Activated CD8-positive, alpha-beta memory T cell treated with anti-CD3 and anti-CD28 coated beads, Interleukin-2, amount 50 U/mL, for 4 hours (primary cell): ENCODE data around the gene C1orf232.

Experiments
- DNase-seq: peaks from one replicate; pipeline ENCODE4 v3.0.0-alpha.2; 2020

C1orf232 gene

DNA sequence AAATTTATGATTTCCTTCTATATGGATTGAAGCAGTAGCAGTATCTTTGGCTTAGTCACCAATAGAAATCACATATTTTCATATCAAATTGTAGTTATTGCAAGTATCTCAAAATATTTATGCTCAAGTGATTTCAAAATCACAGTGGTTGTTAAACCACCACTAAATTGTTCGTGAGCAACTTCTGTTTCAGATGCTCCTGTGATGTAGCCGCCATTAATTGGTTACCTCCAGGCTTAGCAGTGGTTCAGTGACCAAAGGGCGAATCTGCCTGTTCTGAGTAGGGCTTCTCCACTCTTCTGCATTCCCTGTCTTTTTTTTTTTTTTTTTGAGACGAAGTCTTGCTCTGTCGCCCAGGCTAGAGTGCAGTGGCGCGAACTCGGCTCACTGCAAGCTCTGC is 6.6 kb upstream of the C1orf232 start:
- no peak for DNase-seq

DNA sequence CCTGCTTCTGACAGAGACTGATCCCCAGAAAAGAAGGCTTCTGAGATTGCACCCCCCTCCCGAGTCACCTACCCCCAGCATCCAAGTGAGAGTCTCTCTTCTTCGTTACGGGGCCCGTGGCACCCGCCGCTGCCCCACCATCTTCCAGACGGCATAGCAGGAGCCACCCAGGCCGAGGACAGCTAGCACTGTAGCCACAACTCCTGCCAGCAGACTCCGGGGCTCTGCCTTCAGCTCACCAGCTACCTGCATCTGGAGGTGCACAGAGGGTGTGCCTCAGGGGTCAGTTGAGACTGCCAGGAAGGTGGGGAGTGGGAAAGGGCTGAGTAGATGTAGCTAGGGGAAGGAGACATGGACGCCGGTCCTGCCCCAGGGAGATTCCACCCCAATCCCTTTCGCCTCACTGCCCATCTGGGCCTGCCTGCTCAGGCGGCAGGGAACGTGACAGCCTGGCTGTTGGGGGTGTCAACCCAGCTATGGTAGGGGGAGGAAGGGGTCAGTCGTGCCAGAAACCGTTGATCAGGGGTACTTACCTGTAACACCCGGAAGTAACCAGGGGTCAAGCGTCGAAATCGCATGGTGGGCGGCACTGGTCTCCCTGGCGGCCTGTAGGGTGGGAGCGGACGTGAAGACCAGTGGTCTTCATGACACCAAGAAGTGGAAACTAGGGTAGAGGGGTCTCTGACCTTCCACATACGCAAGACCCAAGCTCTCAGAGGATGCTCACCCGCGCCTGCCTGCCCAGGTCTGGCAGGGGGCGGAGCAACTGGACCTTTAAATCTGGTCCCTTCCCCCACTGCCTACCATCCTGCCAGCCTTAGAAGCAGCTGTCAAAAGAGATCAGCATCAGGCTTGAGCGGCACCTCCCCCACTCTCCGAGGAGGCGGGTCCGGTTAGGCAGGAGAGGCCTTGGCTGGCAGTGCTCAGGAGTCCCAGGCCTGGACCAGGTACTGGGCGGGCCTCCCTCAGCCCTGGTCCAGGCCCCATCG is 2.6 kb upstream of the C1orf232 start, which contains the start of gene ZNF593OS:
ZNF593OS (minus strand) TSS at position 749 of the 989 bp plus-strand sequence; CDS start at position 578, 171 bp downstream.
- no peak for DNase-seq

DNA sequence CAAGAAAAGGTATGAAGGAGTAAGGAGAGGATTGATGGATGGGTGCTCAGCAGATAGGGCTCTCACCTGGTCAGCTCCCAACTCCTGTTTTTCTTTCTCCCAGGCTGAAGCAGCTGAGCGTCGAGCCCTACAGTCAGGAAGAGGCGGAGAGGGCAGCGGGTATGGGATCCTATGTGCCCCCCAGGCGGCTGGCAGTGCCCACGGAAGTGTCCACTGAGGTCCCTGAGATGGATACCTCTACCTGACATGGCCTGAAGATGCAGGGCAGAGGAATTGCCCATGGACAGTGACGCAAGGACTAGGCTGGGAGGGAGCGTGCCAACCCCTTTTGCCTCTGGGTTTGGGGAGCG is 1.7 kb upstream of the C1orf232 start:
- DNase-seq = no peak

DNA sequence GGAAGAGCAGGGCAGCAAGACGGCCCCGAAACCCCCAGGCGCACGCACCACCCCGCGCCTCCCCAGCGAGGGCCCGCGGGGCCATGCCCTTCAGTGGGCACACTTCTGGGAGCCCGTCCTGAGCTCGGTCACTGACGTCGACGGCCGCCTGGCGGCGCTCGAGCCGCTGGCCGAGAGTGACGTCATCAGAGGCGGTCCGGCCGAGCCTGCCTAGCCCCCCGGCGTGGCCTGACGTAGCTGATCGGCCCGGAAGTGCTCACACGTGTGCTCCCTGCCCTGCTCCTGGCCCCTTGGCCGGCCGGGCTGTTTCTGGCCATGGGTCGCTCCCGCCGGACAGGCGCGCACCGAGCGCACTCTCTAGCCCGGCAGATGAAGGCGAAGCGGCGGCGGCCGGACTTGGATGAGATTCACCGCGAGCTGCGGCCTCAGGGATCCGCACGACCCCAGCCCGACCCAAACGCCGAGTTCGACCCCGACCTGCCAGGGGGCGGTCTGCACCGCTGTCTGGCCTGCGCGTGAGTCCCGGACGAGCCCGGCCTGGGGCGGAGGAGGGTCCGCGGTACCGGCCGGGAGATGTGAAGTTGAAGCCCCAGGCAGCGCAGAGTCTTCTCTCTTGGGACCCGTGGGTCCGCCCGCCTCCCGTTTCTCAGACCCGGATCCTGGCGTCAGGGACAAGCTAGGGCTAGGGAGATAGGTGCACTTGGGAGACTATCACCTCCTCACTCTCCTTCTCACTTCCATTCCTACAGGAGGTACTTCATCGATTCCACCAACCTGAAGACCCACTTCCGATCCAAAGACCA is 1.1 kb upstream of the C1orf232 start, which contains the start of gene ZNF593:
ZNF593 (plus strand) TSS at position 240 of the 803 bp plus-strand sequence; CDS start at position 316, 76 bp downstream.
- DNase-seq = peak; percentile 90

DNA sequence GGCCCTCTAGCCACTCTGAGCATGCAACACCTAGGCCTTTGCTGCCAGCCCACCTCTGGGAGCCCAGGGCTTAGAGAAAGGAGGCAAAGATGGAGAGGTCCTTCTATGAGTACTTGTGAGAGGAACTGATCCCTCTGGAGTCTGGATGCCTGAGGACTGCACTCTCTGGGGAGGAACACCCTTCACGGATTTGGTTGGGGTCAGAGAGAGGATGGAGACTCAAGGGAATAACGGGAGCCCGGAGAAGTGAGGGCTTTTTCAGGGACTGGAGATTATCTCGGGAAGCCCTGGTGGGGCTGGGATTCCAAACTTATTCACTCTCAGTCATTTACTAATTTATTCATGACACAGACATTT is 413 bp upstream of the C1orf232 start:
- no peak for DNase-seq

DNA sequence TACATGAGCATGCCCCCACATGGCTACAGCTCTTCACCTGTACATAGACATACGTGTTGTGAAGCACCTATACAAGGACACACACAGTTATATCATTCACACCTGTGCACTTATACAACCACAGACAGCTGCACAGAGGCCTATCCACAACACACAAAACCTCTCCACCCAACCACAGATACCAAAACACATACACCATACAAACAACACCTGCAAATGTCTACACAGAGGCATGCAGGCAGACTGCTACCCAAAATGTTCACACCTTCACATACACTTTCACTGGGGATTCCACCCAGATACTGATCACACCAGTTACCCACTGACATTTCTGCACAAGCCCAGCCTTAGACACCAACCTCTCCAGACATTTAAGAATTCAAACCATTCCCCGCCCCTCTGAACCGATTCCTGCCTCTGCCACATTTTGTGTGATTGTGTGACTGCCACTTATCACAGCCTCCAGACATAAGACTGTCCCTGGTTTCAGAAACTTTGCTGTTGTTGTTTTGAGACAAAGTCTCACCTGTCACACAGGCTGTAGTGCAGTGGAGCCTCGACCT is 2.0 kb downstream of the C1orf232 start:
- DNase-seq = no peak

DNA sequence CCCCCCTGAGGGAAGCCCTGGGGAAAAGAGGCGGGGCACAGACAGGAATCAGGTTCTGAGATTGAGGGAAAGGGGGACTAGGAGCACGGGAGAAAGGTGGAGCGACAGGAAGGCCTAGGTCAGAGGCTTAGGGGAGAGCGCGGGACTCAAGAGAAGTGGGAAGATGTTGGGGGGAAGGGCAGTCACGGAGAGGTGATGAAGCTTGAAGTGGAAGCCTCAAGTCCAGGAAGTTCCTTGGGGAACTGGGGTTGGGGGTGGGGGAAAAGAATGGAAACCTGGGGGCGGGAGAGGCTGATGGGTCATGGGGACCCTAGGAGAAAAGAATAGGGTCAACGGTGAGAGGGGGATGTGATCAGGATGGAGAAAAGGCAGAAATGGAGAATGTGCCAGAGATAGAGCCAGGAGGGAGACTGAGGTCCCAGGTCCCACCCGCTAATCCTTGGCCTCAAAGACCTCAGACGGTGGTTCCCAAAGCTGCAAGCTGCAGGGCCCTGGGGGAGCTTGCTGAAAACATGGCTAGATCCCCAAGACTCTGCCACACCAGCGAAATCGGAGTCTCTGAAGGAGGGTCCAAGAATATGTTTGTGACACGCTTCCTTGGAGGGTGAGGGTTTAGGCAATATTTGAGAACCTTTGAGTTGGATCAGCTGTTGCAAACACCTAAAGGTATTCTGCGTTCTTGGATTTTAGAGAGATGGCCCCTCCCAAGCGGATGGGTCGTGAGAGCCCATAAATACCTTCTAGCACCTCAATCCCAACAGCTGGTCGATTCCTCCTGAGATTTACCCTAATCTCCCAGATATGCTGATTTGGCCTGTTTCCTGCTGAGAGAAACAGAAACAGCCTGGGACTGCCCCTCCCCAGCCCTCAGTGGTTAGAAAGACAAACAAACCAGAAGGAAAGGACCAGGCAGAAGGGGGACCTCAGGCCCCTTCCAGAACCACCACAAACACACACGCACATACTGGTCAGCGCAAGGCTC is 3.6 kb downstream of the C1orf232 start:
- DNase-seq = no peak

DNA sequence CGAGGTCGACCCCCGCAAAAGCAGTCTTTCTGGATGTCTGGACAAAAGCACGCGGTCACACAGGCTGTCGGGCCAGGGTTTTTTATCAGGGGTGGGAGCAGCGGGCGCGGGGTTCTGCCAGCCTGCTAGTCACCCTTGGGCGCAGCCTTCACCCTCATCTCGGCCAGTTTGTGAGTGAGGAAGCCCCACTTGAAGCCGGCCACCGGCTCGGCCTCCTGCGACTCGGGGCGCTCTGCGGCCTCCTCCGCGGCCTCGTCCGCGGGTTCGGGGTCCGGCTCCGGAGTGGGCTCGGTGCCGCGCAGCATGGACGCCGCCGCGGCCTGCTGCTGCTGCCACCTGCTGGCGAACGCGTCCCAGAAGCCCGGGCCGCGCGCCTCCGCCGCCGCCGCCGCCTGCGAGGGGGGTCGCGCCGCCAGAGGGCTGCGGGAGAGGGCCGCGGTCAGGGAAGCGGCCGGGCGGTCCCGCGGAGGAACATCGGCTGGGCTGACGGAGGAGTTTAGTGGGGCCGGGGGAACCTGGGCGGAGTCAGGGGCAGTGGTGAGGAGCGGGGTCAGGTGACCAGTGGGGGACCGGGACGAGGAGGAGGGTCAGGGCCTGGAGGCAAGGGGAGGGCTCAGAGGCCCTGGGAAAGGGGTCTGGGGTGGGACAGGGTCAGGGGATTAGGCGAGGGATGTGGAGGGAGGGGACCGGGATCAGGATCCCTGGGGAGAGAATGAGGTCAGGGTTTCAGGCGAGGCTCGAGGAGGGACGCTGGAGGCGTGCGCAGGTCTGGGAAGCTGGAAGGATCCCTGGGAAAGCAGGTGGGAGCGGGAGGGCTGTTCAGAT is 4.5 kb downstream of the C1orf232 start:
- peak; percentile 60 for DNase-seq

DNA sequence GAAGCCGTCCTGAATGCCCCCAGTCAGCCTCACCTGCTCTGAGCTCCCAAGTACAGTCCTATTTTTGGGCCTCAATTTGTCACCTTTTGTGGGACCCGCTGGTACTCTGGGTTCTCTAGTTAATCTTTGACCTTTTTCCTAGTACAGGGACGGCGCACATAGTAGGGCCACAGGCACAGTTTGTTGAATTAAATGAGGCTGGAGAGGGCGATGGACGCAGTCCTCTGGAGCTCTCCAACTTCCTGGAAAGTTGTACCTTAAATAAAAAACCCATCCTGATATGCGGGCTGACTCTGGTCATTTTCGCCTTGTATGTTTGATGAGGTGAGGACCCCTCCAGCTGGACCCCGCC is 5.1 kb downstream of the C1orf232 start:
- DNase-seq = no peak

DNA sequence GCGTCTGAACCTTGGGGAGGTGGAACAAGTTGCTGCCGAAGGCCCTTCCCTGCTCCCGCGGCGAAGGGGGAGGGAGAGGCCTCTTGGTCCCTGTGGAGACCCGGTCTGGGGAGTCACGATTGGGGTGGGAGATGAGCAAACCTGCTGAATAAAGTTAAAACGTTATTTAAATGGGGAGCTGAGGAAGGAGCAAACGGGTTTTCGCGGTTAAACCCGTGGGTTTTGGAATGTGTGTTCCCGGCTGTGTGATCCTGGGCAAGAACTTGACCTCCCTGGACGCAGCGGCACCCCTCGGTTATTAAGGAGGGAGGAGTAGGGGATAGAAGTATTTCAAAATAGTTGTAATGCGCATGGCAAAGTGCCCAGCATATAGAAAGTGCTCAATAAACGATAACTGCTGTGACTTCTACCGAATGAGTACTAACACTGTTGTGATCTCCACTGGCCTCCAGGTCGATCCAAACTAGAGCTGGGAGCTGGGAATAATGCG is 6.5 kb downstream of the C1orf232 start:
- DNase-seq = no peak

DNA sequence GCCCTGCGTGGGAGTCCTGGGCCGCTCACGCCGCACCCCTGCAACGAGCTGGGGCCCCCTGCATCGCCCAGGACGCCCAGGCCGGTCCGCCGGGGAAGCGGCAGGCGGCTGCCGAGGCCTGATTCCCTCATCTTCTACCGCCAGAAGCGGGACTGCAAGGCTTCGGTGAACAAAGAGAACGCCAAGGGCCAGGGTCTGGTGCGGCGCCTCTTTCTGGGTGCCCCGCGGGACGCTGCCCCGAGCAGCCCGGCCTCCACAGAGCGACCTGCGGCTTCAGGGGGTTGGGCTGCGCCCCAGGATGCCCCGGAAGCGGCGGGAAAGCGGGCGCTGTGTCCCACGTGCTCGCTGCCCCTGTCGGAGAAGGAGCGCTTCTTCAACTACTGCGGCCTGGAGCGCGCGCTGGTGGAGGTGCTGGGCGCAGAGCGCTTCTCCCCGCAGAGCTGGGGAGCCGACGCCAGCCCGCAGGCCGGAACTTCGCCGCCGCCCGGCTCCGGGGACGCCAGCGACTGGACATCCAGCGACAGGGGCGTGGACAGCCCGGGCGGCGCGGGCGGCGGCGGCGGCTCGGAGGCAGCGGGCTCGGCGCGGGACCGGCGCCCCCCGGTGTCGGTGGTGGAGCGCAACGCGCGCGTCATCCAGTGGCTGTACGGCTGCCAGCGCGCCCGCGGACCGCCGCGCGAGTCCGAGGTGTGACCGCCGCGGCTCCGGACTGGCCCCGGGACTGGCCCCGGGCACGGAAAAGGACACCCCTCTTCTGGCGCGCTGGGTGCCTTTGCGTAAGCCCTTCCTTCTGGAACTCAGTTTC is 7.1 kb downstream of the C1orf232 start:
- peak; percentile 38 for DNase-seq

DNA sequence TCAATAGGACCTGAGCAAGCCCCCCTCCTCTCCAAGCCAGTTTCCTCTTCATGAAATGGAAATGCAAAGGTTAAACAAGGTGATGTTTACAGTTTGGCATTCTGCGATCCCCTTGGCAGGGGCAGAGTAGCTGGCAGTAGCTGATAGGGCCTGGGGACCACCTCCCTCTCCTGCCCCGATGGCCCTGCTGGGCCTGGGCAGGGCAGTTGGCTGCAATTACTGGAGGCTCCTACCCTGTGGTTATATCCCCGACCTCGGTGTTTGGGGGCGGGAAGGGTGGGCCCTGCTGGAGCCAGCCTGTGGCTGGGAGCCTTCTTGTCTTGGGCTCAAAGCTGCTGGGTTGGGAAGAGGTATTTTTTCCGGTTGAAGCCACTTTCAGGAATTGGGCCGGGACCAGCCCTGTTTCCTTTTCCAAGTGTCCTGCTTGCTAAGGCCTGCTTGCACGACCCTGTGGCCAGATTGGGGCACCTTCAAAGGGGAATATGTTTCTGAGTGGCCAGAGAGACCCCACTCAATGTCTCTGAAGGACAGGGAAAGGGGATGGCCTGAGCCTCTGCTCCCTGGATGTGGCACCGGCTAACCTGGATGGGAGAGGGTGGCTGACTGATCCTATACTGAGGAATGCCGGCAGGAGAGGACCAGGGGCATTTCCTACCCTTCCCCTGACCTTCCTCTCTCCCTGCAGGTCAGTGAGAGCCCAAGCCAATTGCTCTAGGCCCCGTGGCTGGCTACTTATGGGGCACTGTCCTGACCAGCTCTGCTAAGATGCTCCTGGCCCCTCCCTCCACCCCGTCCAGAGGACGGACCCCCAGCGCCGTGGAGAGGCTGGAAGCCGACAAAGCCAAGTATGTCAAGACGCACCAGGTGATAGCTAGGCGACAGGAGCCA is 8.0 kb downstream of the C1orf232 start:
- DNase-seq = no peak

DNA sequence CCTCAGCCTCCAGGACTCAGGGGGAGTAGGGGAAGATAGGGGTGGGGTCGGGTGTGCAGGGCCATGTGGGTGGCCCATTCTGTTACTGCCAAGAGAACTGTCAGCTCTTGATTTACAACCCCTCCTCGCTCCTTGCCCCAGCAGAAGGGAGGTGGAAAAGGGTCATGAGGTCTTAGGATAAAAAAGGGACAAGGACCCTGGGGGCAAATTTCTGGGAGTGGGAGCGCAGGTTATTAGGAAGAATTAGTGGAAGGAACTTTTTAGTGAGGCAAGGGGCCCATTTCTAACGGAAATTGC is 9.1 kb downstream of the C1orf232 start:
- DNase-seq = no peak

DNA sequence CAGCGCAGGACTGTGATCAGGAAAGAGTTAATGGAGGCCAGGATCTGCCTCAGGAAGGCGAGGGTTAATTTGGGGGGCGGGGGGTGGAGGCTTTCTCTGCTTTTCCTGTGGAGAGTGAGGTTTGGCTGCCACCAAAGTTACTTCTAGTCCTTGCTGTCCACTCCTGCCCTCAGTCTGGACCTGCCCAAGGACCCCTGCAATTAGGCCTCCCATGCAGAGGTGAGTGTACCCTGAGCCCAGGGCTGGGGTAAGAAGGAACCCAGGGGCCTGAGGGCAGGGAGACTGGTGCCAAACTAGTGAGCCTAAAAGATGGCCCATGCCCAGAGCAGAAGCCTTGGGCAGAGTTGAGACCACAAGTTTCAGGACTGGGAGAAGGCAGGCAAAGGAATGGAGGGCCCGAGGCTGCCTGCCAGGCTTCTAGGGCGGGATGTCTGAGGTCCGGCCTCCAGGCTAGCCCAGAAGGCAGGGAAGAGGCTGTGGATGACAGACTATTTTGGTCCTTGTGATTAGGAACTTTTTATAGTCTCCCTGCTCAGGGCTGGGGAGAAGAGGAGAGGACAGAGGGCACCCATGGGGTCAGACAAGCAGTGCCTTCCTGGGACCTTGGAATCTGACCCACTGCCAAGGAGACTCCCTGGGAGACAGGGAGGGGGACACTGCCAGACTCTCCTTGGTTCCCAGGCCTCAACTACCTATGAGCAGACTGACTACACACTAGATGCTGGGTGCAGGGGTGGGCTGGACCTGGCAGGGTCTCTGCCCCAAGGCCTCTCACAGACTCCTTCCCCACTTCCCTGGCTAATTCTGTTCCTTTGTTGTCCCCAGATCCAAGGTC is 9.6 kb downstream of the C1orf232 start, which contains the start of gene FAM110D:
FAM110D (plus strand) TSS at position 172 of the 835 bp plus-strand sequence. CDS start 2,213 bp downstream, outside the sequence.
- DNase-seq = no peak

DNA sequence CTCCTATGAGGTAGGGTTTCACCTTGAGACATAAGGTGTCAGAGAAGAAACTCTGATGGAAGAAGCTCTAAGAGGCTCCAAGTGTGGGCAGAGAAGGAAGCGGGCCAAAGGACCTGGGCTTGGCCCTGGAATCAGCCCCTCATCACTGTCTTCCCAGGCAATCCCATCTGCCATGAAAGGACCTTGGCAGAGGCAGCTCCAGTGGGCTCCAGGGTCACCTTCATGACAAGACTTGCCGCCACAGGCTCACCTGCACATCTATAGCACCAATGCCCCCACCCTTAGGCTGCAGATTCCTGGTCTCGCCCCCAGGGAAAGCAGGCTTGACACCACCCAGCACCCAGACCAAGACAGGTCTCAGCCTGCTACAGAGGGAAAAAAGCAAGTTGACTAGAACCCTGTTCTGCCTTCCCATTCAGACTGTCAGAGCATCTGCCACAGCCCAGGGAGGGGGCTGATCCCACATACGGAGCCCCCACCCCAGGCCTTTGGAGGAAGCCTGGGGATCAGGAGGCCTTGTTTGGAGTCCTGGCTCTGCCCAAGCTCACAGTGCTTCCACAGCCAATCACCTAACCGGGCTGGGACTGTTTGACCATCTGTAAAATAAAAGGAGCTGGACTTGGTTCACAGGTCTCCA is 10.4 kb downstream of the C1orf232 start:
- no peak for DNase-seq

DNA sequence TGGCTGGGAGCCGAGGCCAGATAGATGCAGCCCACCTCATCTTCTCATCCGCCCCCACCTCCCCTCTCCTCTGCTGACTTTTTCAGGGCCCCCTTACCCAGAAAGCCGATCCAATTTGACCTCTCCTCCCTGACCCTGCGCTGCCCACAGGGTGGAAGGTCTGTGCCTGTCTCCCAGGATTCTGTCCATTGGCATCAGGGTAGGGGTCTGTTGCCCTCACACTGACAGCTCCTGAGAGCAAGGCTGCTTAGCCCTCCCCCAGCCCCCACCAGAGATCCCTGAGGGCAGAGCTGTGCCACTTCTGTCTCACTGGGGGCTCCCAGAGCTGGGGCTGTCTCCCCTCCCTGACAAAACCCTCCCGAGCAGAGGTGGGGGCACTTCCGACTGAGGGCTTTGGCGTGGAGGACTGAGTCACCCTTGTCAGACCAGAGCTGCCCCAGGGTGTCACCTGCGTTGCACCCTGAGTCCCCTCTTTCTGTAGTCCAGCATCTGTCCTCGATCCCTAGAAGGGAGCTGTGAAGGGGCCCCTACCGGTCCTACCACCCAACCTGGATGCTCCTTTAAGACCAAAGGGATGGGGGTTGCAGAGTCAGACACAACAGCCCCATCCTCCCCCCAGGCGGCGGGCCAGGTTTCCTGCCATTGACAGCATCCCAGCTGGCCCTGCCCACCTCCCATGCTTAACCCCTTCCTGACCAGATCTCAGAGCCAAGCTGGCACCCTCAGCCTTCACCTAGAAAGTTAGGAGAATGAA is 12.3 kb downstream of the C1orf232 start:
- no peak for DNase-seq
